Measurements from ENCODE around the gene LCLAT1. TPM values are rescaled to one million over a fixed set of nuclear protein-coding genes. Genes with fewer than 3 reads are reported as not detected.

The LCLAT1 gene
- total and polyA plus RNA-seq, 2 of the 4 experiments (the other 2 are of a cell fraction), result 7.5 to 11.5 TPM

DNA sequence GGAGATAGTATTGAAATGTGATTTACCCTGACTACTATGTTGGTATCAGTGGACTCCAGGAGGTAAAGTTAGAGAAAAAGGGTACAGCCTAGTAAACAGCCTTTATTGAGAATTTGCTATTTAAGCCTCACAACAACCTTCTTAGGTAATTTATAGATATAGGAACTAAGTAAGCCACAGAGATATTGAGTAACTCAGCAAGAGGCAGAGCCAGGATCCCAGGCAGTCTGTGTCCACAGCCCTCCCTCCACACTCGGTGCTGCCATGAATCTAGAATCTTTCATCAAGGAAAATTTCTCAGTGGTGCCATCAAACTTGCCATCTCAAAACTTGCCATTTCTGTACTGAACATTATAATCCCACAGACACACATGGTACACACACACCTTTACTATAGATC, 189.3 kb downstream of the LCLAT1 start:
- no peaks in the 10 kb centered on the region for H3K4me1 ChIP-seq (ENCODE audit: control insufficient read depth, insufficient read depth, low read length)
- no peak overlapping the region for H3K18ac ChIP-seq (ENCODE audit: low read depth, low read length)
- H3K36me3 ChIP-seq (ENCODE audit: control insufficient read depth, insufficient read depth, low read length), result peaks cover 5% of the 10 kb centered on the region
- ChIA-PET POLR2A (ENCODE audit: unreplicated experiment) (no interaction called here), CTCF (no interaction called here)
- TF ChIP-seq CHD1 (IDR thresholded peaks at IDR 0.05; ENCODE audit: low read depth, low read length), result no peak
- TF ChIP-seq SMC3 (IDR thresholded peaks at IDR 0.05; ENCODE audit: low read depth, low read length), result no peak
- TF ChIP-seq, protein P1, sequence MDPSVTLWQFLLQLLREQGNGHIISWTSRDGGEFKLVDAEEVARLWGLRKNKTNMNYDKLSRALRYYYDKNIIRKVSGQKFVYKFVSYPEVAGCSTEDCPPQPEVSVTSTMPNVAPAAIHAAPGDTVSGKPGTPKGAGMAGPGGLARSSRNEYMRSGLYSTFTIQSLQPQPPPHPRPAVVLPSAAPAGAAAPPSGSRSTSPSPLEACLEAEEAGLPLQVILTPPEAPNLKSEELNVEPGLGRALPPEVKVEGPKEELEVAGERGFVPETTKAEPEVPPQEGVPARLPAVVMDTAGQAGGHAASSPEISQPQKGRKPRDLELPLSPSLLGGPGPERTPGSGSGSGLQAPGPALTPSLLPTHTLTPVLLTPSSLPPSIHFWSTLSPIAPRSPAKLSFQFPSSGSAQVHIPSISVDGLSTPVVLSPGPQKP (IDR thresholded peaks at IDR 0.05; ENCODE audit: borderline replicate concordance, low read depth, low read length), result no peak
- no peak for TF ChIP-seq CEBPB (IDR thresholded peaks at IDR 0.05; ENCODE audit: low read depth, low read length)
- no peak for TF ChIP-seq POLR2A (IDR thresholded peaks at IDR 0.05; ENCODE audit: low read depth, low read length)
- no peak for TF ChIP-seq RFX5 (IDR thresholded peaks at IDR 0.05; ENCODE audit: low read depth, low read length)
- no peak for TF ChIP-seq FOS (IDR thresholded peaks at IDR 0.05; ENCODE audit: low read depth, low read length)
- TF ChIP-seq, protein P2, sequence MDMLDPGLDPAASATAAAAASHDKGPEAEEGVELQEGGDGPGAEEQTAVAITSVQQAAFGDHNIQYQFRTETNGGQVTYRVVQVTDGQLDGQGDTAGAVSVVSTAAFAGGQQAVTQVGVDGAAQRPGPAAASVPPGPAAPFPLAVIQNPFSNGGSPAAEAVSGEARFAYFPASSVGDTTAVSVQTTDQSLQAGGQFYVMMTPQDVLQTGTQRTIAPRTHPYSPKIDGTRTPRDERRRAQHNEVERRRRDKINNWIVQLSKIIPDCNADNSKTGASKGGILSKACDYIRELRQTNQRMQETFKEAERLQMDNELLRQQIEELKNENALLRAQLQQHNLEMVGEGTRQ (IDR thresholded peaks at IDR 0.05; ENCODE audit: low read depth, low read length), result no peak
- H3K9me1 ChIP-seq (ENCODE audit: insufficient read depth, low read length), result peaks cover 8% of the 10 kb centered on the region; the same call in 1 of the 2 replicates
- intact Hi-C loops (cut with micrococcal nuclease) (no loop called here), dilution Hi-C loops (cut with HindIII; ENCODE audit: low sequenced_read_pairs, unreplicated experiment) (no loop called here), in situ Hi-C loops (cut with MboI; ENCODE audit: low sequenced_read_pairs) (no loop called here)
- H2AK9ac ChIP-seq (replicated peaks; ENCODE audit: low read depth, low read length, poor library complexity), result no peak overlapping the region
- DNase-seq, result no peak
- no peaks in the 10 kb centered on the region for H3K27me3 ChIP-seq (ENCODE audit: control insufficient read depth, insufficient read depth, low read length)
- H3K27ac ChIP-seq (ENCODE audit: insufficient read depth, low read length), result no peak overlapping the region
- H3K56ac ChIP-seq (ENCODE audit: extremely low read depth, insufficient read depth, low read length), result no peak overlapping the region
- H2BK5ac ChIP-seq (ENCODE audit: low read depth, low read length, poor library complexity, severe bottlenecking), result no peak overlapping the region
- no peak overlapping the region for H4K91ac ChIP-seq (ENCODE audit: insufficient read depth, low read depth, low read length)
- no peak overlapping the region for H2BK120ac ChIP-seq (ENCODE audit: low read depth, low read length)
- no peak overlapping the region for H2BK20ac ChIP-seq (ENCODE audit: low read depth, low read length)
- H4K20me1 ChIP-seq (ENCODE audit: insufficient read depth, low read length), result no peaks in the 10 kb centered on the region
- H3K9me3 ChIP-seq (ENCODE audit: control insufficient read depth, insufficient read depth, low read length), result no peaks in the 10 kb centered on the region
- no peak overlapping the region for H3K4me2 ChIP-seq (ENCODE audit: low read depth, low read length)
- peaks cover 0 to 8% of the 10 kb centered on the region in 2 experiments; a peak in 1 of 4 replicates for H3K79me1 ChIP-seq (ENCODE audit: low read depth in 1 of 2, low read length in 2 of 2)
- H3K14ac ChIP-seq (replicated peaks; ENCODE audit: low read depth, low read length), result no peak overlapping the region
- no peak overlapping the region for H2BK15ac ChIP-seq (ENCODE audit: low read depth, low read length)
- H3K4me3 ChIP-seq (ENCODE audit: insufficient read depth, low read depth, low read length), result no peak overlapping the region
- no peak overlapping the region for H3K9ac ChIP-seq (ENCODE audit: low read depth, low read length)
- no TSS peak for BruUV-seq (replicated peaks)
- H3K4ac ChIP-seq (ENCODE audit: low read depth, low read length), result no peak overlapping the region
- no peak overlapping the region for H3K23ac ChIP-seq (ENCODE audit: low read depth, low read length)
- H2AFZ ChIP-seq (replicated peaks; ENCODE audit: low read length, poor library complexity), result no peak overlapping the region
- no peak overlapping the region for H4K5ac ChIP-seq (ENCODE audit: low read depth, low read length)
- no peak overlapping the region for H4K8ac ChIP-seq (ENCODE audit: low read depth in 2 of 2, low read length in 2 of 2)
- WGBS, 2 experiments (ENCODE audit: extremely low coverage in 2 of 2, insufficient read length in 1 of 2), result no CpG with 5 or more reads among the region's 1 CpG
- no peak for ATAC-seq (ENCODE audit: low read depth)
- no peak overlapping the region for H2AK5ac ChIP-seq (ENCODE audit: low read depth, low read length)
